ENCODE results near the gene NISCH.

DNA sequence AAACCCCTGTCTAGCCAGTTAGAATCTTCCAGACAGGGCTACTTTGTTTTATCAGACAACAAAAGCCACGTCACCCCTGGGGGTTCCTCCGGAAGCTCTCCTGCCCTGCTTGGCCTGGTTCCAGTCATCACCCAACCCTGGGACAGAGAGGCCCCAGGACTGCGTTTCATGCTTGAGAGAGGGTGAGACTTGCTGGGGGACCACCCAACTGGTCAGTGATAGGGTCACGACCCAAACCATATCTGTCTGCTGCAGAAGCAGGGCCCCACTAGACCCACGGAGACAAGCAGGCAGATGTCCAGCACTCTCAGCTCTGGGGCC is 77.1 kb downstream of the NISCH start:
- TF ChIP-seq, protein P1, sequence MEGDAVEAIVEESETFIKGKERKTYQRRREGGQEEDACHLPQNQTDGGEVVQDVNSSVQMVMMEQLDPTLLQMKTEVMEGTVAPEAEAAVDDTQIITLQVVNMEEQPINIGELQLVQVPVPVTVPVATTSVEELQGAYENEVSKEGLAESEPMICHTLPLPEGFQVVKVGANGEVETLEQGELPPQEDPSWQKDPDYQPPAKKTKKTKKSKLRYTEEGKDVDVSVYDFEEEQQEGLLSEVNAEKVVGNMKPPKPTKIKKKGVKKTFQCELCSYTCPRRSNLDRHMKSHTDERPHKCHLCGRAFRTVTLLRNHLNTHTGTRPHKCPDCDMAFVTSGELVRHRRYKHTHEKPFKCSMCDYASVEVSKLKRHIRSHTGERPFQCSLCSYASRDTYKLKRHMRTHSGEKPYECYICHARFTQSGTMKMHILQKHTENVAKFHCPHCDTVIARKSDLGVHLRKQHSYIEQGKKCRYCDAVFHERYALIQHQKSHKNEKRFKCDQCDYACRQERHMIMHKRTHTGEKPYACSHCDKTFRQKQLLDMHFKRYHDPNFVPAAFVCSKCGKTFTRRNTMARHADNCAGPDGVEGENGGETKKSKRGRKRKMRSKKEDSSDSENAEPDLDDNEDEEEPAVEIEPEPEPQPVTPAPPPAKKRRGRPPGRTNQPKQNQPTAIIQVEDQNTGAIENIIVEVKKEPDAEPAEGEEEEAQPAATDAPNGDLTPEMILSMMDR (IDR thresholded peaks at IDR 0.05) = no peak
- TF ChIP-seq EZH2 (IDR thresholded peaks at IDR 0.05; ENCODE audit: borderline replicate concordance, insufficient read depth, low read depth, low read length, poor library complexity, severe bottlenecking) = no peak
